HG02571 (cell line): ENCODE data around the gene DCAF8.

Source experiments
- ATAC-seq: cut with Tn5 transposase; IDR thresholded peaks from one replicate; pipeline ENCODE4 v1.9.1; 2021; ENCODE audit warnings: mild to moderate bottlenecking, moderate library complexity; ENCODE audit not compliant: unreplicated experiment

Gene DCAF8

DNA sequence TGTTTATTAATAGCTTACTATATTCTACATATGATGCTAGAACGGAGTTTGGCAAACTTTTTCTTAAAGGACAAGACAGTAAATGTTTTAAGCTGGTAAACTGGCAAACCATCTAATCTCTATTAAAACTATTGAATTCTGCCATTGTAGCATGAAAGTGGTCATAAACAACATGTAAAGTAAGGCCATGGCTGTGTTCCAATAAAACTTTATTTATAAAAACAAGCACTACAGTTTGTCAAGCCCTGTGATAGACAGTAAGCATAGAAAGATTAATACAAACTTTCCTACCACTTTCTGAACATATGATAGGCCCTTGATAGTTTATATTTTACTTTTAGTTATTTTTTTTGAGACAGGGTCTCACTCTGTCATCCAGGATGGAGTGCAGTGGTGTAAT is 34.8 kb downstream of the DCAF8 start:
- ATAC-seq = no peak

DNA sequence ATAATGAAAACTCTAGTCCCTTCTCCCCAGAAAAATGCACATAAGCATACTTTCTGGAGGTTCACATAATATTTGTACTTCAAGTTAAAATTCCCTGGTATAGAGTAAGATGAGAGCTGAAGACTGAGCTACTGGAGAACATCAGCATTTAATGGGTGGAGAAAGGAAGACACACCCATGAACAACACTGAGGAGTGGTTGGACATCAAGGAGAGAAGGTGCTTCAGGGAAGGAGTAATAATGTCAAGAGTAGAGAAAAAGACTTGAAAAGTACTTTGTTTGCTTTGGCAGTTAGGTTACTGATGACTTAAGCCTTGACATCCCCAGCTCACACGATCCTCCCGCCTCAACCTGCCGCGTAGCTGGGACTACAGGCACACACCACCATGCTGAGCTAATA is 35.3 kb downstream of the DCAF8 start:
- no peak for ATAC-seq

GRCh38 chr1:160226623-160227022 is 35.7 kb downstream of the DCAF8 start:
- ATAC-seq = no peak

DNA sequence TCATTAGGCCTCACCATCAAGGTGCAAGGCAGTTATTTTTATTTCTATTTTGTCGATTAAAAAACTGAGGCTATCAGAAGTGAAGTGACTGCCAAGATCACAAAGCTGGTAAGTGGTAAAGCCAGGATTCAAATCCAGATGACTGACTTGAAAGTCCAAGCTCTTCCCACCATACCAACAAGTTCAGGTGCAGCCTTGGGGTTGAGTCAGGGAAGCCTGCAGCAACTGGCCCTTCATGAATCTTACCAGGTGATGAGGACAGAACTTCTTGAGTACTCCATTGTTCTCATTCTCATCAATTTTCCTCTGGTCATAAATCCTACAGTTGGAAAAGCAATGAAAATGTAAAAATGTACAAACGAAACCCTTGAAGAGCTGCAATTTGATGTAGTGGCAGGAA is 37.0 kb downstream of the DCAF8 start:
- ATAC-seq = no peak

GRCh38 chr1:160224606-160225005 is 37.7 kb downstream of the DCAF8 start:
- ATAC-seq = no peak

DNA sequence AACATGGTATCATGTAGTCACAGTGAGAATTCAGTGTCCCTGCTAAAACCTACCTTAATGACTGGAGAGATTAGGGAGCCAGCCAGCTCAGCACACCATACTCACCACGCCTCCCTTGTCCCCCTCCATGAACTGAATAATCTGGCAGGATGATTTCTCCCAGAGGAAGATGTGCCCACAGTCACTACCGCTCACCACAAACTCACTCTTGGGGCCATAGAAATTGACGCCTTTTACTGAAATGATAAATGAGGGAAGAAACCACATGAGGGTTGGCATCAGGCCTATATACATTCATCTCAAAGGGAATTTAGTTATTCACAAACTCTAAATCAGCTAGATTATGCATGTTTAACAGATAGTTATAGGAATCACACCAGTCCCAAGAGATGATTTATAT is 39.8 kb downstream of the DCAF8 start:
- no peak for ATAC-seq

DNA sequence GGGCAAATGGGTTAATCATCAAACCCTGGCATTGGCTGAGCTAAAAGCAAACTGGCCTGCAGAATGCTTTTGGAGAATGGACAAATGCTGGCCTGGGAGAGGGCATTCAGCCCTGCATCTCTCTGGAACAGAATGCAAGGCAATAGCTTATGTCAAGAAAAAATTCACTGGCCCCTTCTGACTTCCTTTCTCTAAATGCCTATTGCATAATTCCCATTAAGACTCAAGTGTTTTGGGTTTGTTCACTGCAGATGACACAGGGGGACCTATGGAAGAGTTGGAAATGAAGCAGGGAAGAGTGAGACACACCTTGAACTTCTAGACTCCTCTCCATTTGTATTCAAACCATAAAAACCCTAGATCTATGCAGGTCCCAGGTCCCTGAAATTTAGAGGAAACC is 41.3 kb downstream of the DCAF8 start:
- no peak for ATAC-seq

DNA sequence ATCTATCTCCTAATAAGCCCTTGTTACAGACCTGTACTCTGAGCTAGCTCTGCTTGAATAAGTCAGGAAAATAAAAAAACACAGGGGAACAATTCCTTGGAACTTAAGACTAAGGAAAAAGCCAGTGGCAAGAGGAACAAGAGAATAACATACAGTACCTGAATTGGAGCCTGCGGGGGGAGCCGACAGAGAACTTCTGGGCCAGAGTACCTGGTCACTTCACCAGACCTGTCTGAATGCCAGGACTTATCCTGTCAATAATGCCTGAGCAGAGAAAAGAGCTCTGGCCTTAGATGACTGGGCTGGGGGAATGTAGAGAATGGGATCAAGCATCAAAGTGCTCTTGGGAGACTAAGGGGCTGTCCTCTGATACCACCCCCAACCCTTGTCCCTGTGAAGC is 42.0 kb downstream of the DCAF8 start:
- no peak for ATAC-seq

DNA sequence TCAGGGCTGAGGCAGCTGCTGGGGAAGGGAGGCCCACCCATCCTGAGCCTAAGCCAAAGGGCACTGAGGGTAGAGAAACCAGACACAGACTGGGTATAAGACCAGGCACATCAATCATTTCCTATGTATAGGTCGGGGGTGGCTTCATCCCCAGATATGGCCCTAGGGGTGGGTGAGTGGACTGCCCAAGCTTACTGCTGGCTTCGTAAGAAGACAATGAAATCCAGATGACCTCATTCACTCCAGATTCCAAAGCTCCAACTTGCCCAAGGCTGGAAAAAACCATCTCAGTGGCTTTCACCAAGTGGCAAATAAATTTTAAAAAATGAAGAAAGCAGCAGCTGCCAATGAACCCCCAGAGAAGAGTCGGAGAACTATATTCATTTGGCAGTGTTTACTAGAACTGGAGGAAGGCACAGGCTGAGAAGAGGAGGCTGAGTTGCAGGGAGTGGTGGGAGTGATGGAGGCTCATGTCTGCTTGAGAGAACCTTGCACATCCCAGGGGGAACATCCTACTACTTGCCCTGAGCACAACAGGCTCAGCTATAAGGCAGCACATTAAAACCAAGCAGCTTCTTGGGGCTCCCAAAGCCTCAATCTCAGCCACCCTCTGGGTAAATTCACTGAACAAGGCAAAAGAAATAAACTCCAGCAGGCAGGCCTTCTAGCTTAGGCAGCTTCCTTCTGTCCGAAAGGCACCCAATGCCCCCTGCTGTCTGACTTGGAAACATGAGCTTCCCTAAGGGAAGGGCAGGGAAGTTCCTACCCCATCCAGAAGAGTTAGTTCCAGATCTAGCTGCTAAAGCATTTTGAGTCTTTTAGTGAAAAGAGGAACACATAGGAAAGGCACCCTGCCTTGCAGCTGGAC is 43.1 kb downstream of the DCAF8 start:
- ATAC-seq = no peak

DNA sequence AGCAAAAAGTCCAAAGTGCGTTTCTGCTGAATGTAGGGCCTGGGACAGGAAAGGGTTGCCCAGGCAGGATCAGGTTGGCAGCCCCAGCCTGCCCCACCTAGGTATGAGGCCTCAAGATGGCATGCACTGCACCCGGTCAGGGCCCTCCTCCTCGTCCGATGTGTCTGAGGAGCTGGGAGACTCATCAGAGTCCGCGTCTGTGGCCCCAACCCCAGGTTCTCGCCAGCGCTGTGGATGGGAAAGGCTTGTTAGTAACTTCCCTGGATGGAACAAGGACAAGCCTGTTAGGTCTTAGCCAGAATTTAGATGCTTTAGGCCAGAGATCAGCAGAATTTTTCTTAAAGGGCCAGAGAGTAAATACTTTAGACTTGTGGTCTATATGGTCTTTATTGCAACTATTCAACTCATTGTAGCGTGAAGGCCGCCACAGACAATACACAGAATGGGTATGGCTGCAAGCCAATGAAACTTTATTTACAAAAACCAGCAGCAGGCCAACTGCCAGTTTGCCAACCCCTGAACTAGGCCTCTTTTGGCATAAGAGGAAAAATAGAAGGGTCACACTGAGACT is 44.8 kb downstream of the DCAF8 start:
- no peak for ATAC-seq

DNA sequence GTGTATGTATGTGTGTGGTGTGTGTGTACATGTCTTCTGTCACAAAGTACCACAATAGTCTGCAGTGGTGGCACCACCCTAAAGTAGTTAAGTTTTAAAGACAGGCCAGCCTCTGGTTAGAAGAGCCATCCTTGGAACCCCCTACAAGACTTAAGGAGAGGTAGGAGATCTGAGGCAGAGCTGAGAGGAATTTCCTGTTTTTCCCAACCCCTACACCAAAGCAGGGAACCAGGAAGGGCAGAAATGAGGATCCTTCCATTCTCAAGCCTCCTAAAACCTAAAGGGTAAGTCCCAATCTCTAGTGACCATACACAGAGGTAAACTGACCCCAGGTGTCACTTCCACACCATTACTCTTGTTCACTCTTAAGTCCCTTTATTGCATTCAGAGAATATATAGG is 46.0 kb downstream of the DCAF8 start:
- no peak for ATAC-seq

GRCh38 chr1:160214481-160215140 is 47.7 kb downstream of the DCAF8 start:
- ATAC-seq = no peak

- ATAC-seq = no peak
These were observed 51.1 kb downstream of the DCAF8 start for GRCh38 chr1:160211046-160211790.

DNA sequence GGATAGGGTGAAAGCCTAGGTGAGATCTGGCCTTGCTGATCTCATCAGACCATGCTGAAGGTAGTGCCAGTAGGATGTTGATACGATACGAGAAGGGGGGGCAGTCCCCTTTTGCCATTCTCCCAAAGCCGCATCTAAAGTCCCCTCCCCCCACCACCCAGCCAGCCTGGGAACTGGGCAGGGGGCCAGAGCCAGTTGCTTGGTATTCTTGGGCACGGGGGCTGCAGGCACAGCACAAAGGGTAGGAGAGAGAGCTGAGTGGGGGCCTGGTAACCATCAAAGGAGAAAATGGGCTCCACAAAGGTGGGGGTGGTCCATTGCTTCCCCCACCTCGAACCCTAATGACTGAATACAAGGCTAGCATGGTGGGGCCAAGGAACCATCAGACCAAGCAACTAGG is 51.8 kb downstream of the DCAF8 start:
- ATAC-seq = no peak

GRCh38 chr1:160209321-160210046 is 52.9 kb downstream of the DCAF8 start:
- no peak for ATAC-seq

- ATAC-seq = no peak
These were observed 53.6 kb downstream of the DCAF8 start for GRCh38 chr1:160208557-160209320.

DNA sequence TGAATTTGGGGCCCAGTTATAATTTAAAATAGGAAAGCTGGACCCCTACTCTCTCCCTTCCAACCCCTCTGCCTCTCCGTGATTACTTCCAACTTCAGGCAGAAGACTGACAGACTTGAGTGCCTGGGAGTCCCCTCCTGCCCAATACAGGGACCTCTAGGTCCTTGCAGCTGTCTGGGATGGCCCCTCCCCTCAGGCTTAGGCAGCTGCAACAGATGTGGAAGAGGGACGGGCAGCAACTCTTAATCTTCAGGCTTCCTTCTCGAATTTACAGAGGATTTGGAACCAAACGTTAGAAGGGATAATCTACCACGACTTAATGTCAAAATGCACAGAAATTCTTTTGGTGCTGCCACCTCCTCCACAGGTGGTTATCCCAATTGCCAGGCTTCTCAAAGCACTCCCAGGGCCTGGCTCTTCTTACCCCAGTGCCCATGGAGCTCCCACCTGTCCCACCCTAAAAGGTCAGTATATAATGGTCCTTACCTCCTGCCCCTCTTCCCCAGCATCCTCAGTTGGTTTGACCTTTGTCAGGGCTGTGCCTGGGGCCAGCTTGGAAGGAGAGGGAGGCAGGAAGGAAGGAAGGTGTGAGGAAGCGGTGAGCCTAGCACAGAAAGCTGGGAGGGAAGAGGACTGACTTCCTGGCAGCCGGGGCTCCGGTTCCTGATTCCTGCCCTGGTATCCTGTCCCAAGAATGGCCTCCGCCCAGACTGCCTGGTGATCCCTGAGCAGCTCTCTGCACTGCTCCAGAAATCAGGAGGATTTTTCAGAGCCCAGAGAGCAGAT is 54.4 kb downstream of the DCAF8 start:
- ATAC-seq = no peak

DNA sequence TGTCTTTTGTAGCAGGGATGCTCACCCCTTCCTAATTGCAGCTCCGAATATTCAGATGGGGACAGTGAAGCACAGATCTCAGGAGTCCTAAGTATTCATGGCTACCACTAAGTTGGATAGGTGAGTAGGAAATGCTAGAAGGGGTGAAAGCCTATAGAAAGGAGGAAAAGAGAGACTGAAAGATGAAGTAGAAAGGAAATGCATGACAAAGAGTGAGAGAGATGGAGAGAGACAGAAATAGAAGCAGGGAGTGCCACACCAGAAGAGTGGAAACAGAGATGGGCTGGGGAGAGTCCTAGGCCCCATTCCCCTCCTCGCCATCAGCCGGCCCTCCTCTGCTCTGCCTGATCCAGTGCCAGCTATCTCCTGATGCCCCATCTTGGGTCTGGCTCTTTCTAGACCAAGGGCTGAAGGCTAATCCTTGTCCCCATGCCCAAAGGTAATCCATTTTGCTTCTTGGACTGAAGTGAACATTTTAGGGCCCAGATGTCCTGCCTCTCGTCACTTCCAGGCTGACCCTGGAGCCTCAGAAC is 55.2 kb downstream of the DCAF8 start:
- ATAC-seq = no peak
